ENCODE results near the gene AKAP13.

AKAP13 gene

GRCh38 chr15:85687329-85687728 is 306.9 kb downstream of the AKAP13 start:
- Histone ChIP-seq H3K4me3 (ENCODE audit: low read depth, low read length) (no peak overlapping the region), H3K36me3 (ENCODE audit: control insufficient read depth, insufficient read depth, low read length) (no peaks in the 10 kb centered on the region), H3K9ac (ENCODE audit: low read depth, low read length) (no peak overlapping the region), H3K9me3 (ENCODE audit: control insufficient read depth, insufficient read depth, low read length) (no peaks in the 10 kb centered on the region), H3K4me1 (ENCODE audit: control insufficient read depth, insufficient read depth, low read length) (peaks cover 6% of the 10 kb centered on the region), H3K27me3 (ENCODE audit: control insufficient read depth, insufficient read depth, low read length) (no peaks in the 10 kb centered on the region)

DNA sequence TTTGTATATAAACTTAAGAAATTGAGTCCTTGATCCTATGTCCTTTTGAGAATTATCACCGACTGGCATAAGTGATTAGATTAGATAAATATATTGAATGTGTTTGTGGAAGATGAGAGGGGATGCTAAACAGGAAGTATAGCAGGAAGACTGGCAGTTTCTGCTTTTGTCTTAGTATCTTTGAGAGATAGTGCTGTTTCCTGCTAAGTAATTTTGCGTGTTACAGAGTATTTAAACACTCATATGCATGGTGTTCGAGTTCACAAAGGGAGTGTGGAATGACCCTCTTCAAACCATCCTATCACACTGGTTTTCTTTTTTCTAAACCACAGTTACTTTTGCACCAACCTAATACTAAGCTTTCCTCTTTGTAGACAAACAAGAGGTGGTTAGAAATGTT is 308.3 kb downstream of the AKAP13 start:
- no peaks in the 10 kb centered on the region for H3K27me3 ChIP-seq (ENCODE audit: control insufficient read depth, insufficient read depth, low read length)
- H3K9ac ChIP-seq (ENCODE audit: low read depth, low read length) = no peak overlapping the region
- no peaks in the 10 kb centered on the region for H3K9me3 ChIP-seq (ENCODE audit: control insufficient read depth, insufficient read depth, low read length)
- H3K4me3 ChIP-seq (ENCODE audit: low read depth, low read length) = no peak overlapping the region
- peaks cover 6% of the 10 kb centered on the region for H3K4me1 ChIP-seq (ENCODE audit: control insufficient read depth, insufficient read depth, low read length)
- H3K36me3 ChIP-seq (ENCODE audit: control insufficient read depth, insufficient read depth, low read length) = no peaks in the 10 kb centered on the region

DNA sequence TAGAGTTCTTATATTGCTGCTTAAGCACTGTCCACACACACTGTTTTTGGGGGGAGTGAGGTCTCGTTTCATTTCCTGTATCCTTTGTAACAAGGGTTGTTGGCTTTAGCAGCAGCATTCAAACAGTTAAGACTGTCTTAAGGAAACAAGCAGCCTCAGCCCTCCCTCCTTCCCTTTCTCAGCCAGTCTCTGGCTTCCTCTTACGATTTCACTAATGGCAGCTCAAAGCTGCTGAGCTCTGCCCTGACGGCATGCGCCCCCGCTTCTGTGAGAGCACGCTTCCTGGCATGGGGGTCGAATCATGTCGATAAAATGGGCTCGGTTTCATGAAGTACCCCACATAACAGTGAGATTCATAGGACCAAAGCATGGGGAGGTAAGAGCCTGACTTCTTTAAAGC is 309.3 kb downstream of the AKAP13 start:
- H3K9me3 ChIP-seq (ENCODE audit: control insufficient read depth, insufficient read depth, low read length) = no peaks in the 10 kb centered on the region
- H3K36me3 ChIP-seq (ENCODE audit: control insufficient read depth, insufficient read depth, low read length) = no peaks in the 10 kb centered on the region
- no peak overlapping the region for H3K9ac ChIP-seq (ENCODE audit: low read depth, low read length)
- H3K4me1 ChIP-seq (ENCODE audit: control insufficient read depth, insufficient read depth, low read length) = peaks cover 6% of the 10 kb centered on the region
- no peak overlapping the region for H3K4me3 ChIP-seq (ENCODE audit: low read depth, low read length)
- no peaks in the 10 kb centered on the region for H3K27me3 ChIP-seq (ENCODE audit: control insufficient read depth, insufficient read depth, low read length)

DNA sequence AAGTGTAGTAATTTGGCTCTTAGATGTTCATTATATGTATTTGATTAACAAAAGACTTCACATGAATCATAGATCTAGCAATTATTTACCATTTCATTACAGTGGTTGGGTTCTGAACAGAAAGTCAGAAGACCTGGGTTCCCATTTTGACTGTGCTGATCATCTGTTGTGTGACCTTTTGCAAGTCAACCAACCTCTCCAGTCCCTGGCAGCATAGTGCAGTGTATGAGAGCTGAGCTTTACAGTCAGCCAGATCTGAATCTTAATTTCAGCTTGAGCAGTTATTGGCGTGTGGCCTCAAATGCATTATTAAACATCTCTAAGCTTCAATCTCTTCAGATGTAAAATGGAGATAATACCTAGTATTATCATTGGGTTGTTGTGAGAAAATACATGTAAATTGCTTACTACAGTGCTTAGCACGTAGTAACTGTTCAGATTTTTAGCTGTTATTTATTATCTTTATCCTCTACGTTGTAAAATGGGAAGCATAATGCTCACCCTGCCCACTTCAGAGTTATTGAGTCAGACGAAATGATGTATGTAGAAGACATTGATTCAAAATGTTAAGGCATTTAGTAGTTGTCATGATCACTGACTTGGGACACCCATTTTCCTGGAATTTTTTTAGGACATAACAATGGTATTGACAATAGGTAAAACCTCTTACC is 310.3 kb downstream of the AKAP13 start:
- Histone ChIP-seq H3K36me3 (ENCODE audit: control insufficient read depth, insufficient read depth, low read length) (no peaks in the 10 kb centered on the region), H3K4me3 (ENCODE audit: low read depth, low read length) (no peak overlapping the region), H3K9ac (ENCODE audit: low read depth, low read length) (no peak overlapping the region), H3K4me1 (ENCODE audit: control insufficient read depth, insufficient read depth, low read length) (peaks cover 6% of the 10 kb centered on the region), H3K9me3 (ENCODE audit: control insufficient read depth, insufficient read depth, low read length) (no peaks in the 10 kb centered on the region), H3K27me3 (ENCODE audit: control insufficient read depth, insufficient read depth, low read length) (no peaks in the 10 kb centered on the region)

GRCh38 chr15:85691350-85692240 is 311.2 kb downstream of the AKAP13 start:
- Histone ChIP-seq H3K9me3 (ENCODE audit: control insufficient read depth, insufficient read depth, low read length) (no peaks in the 10 kb centered on the region), H3K9ac (ENCODE audit: low read depth, low read length) (no peak overlapping the region), H3K4me3 (ENCODE audit: low read depth, low read length) (no peak overlapping the region), H3K4me1 (ENCODE audit: control insufficient read depth, insufficient read depth, low read length) (peaks cover 6% of the 10 kb centered on the region), H3K36me3 (ENCODE audit: control insufficient read depth, insufficient read depth, low read length) (no peaks in the 10 kb centered on the region), H3K27me3 (ENCODE audit: control insufficient read depth, insufficient read depth, low read length) (no peaks in the 10 kb centered on the region)

GRCh38 chr15:85692321-85692720 is 311.9 kb downstream of the AKAP13 start:
- no peak overlapping the region for H3K9ac ChIP-seq (ENCODE audit: low read depth, low read length)
- H3K4me3 ChIP-seq (ENCODE audit: low read depth, low read length) = no peak overlapping the region
- no peaks in the 10 kb centered on the region for H3K9me3 ChIP-seq (ENCODE audit: control insufficient read depth, insufficient read depth, low read length)
- H3K27me3 ChIP-seq (ENCODE audit: control insufficient read depth, insufficient read depth, low read length) = no peaks in the 10 kb centered on the region
- H3K36me3 ChIP-seq (ENCODE audit: control insufficient read depth, insufficient read depth, low read length) = no peaks in the 10 kb centered on the region
- H3K4me1 ChIP-seq (ENCODE audit: control insufficient read depth, insufficient read depth, low read length) = peaks cover 6% of the 10 kb centered on the region

DNA sequence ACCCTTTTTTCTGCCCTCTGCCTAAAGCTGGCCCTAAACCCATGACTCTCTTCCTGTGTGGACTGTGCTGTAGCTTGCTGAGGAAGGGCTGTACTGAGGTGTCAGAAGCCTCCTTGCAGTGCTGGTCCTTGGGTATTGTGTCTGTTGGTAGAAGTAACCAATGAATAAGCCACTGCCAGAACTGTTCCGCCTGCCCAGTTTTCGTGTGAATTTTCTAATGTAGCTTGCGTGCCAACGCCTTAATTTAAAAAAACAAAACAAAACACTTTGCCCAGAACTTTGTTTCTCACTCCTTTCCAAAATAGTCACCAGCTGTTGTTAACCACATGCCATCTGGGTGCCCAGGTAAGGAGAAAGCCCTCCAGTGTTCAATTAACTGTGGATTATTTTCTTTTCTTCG is 312.5 kb downstream of the AKAP13 start:
- Histone ChIP-seq H3K9ac (ENCODE audit: low read depth, low read length) (no peak overlapping the region), H3K9me3 (ENCODE audit: control insufficient read depth, insufficient read depth, low read length) (no peaks in the 10 kb centered on the region), H3K36me3 (ENCODE audit: control insufficient read depth, insufficient read depth, low read length) (no peaks in the 10 kb centered on the region), H3K4me3 (ENCODE audit: low read depth, low read length) (no peak overlapping the region), H3K4me1 (ENCODE audit: control insufficient read depth, insufficient read depth, low read length) (peaks cover 6% of the 10 kb centered on the region), H3K27me3 (ENCODE audit: control insufficient read depth, insufficient read depth, low read length) (no peaks in the 10 kb centered on the region)

GRCh38 chr15:85693277-85693676 is 312.9 kb downstream of the AKAP13 start:
- Histone ChIP-seq H3K9ac (ENCODE audit: low read depth, low read length) (no peak overlapping the region), H3K27me3 (ENCODE audit: control insufficient read depth, insufficient read depth, low read length) (no peaks in the 10 kb centered on the region), H3K9me3 (ENCODE audit: control insufficient read depth, insufficient read depth, low read length) (no peaks in the 10 kb centered on the region), H3K4me1 (ENCODE audit: control insufficient read depth, insufficient read depth, low read length) (peaks cover 6% of the 10 kb centered on the region), H3K36me3 (ENCODE audit: control insufficient read depth, insufficient read depth, low read length) (no peaks in the 10 kb centered on the region), H3K4me3 (ENCODE audit: low read depth, low read length) (no peak overlapping the region)

- Histone ChIP-seq H3K9ac (ENCODE audit: low read depth, low read length) (no peak overlapping the region), H3K27me3 (ENCODE audit: control insufficient read depth, insufficient read depth, low read length) (no peaks in the 10 kb centered on the region)
Observed at GRCh38 chr15:85694091-85694490, 313.7 kb downstream of the AKAP13 start.

DNA sequence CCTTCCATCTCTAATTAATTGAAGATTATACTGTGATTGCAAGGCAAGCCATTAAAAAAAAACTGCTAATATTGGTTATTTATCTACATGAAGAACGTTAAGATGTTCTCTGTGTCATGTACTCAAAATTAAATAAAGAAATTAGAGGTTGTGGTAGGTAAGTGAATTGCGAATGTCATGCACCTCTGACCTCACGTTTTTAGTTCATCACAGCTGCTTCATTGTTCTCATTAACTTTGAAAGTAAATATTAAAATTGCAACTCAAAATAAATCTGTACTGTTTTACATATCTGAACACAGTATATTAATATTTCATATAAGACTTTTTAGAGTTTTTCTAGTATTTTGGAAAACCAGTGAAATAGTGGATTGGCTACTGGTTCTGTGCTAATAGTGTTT is 320.4 kb downstream of the AKAP13 start:
- Histone ChIP-seq H3K9me3 (ENCODE audit: control insufficient read depth, insufficient read depth, low read length) (no peaks in the 10 kb centered on the region), H3K27me3 (ENCODE audit: control insufficient read depth, insufficient read depth, low read length) (no peaks in the 10 kb centered on the region), H3K4me1 (ENCODE audit: control insufficient read depth, insufficient read depth, low read length) (no peaks in the 10 kb centered on the region), H3K9ac (ENCODE audit: low read depth, low read length) (no peak overlapping the region), H3K36me3 (ENCODE audit: control insufficient read depth, insufficient read depth, low read length) (no peaks in the 10 kb centered on the region), H3K4me3 (ENCODE audit: low read depth, low read length) (no peak overlapping the region)

More at GRCh38 chr15:85694091-85694490, 313.7 kb downstream of the AKAP13 start:
- Histone ChIP-seq H3K4me1 (ENCODE audit: control insufficient read depth, insufficient read depth, low read length) (peaks cover 6% of the 10 kb centered on the region), H3K9me3 (ENCODE audit: control insufficient read depth, insufficient read depth, low read length) (no peaks in the 10 kb centered on the region), H3K4me3 (ENCODE audit: low read depth, low read length) (no peak overlapping the region), H3K36me3 (ENCODE audit: control insufficient read depth, insufficient read depth, low read length) (no peaks in the 10 kb centered on the region)

GRCh38 chr15:85702321-85703101 is 322.1 kb downstream of the AKAP13 start:
- no peak overlapping the region for H3K9ac ChIP-seq (ENCODE audit: low read depth, low read length)
- no peaks in the 10 kb centered on the region for H3K9me3 ChIP-seq (ENCODE audit: control insufficient read depth, insufficient read depth, low read length)
- H3K27me3 ChIP-seq (ENCODE audit: control insufficient read depth, insufficient read depth, low read length) = no peaks in the 10 kb centered on the region
- H3K4me3 ChIP-seq (ENCODE audit: low read depth, low read length) = no peak overlapping the region
- no peaks in the 10 kb centered on the region for H3K36me3 ChIP-seq (ENCODE audit: control insufficient read depth, insufficient read depth, low read length)
- H3K4me1 ChIP-seq (ENCODE audit: control insufficient read depth, insufficient read depth, low read length) = no peaks in the 10 kb centered on the region

Measured in iPS-15b (cell line).